ENCODE results near the gene C8B. TPM values are rescaled to one million over a fixed set of nuclear protein-coding genes. Genes with fewer than 3 reads are reported as not detected.

C8B gene
- total and polyA plus RNA-seq, 2 of the 13 experiments (the other 11 are each of a cell fraction or from before 2014, with no cell fraction given): 8.4 to 11.3 TPM

DNA sequence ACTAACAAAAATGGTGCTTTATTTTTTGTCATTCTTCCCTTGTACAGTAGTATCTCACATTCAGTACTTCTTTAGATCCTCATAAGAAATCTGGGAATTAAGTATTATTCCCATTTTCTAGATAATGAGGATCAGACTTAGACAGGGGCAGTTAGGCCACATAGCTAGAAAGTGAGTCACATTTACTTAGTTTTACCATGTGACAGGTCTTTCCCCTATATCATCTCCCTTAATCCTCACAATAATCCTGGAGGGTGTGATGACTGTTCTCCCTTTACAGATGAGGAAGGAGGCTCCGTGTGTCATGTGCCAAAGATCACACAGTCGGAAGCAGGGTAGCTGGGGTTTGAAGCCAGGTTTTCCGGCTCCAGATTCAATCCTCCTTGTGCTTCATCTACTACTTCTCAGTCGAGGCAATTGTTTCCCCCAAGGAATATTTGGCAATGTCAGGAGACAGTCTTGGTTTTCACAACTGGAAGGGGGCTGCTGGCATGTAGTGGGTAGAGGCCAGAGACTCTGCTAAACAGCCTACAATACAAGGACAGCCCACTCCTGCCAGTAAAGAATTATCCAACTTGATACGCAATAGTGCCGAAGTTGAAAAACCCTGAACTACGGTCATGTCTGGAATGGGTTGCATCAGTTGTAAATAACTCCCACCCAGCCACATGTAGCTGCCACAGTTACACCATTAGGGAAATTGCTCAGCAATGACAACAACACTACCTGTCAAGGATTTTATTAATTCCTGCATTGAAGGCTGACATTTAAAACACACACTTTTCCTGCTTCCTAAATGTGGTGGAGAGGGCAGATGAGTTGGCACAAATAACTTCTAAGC lies 54.5 kb downstream of the C8B start (continued):
- TF ChIP-seq MAZ (IDR thresholded peaks at IDR 0.05; ENCODE audit: borderline replicate concordance, low read depth, low read length) (no peak), MAZ (CRISPR knock-in tag; IDR thresholded peaks at IDR 0.05; ENCODE audit: low read depth) (0 out of 2 replicates have a peak, but pooled peaks have one; percentile 37), BCL6 (CRISPR knock-in tag; IDR thresholded peaks at IDR 0.05) (peak; percentile 97), CREB1 (IDR thresholded peaks at IDR 0.05) (no peak), CREB1 (CRISPR knock-in tag; IDR thresholded peaks at IDR 0.05) (0 out of 2 replicates have a peak, but pooled peaks have one; percentile 21), FOSL2 (CRISPR knock-in tag; IDR thresholded peaks at IDR 0.05) (peak; percentile 65; the same call in 1 of the 2 replicates), TBL1XR1 (IDR thresholded peaks at IDR 0.05; ENCODE audit: borderline replicate concordance, low read length, partially characterized antibody) (peak; percentile 96), SP5 (CRISPR knock-in tag; IDR thresholded peaks at IDR 0.05; ENCODE audit: borderline replicate concordance, low read depth) (0 out of 2 replicates have a peak, but pooled peaks have one; percentile 17), IRX3 (CRISPR knock-in tag; IDR thresholded peaks at IDR 0.05; ENCODE audit: borderline replicate concordance, low read depth) (no peak), ELF4 (CRISPR knock-in tag; IDR thresholded peaks at IDR 0.05; ENCODE audit: borderline replicate concordance) (no peak), GATAD1 (CRISPR knock-in tag; IDR thresholded peaks at IDR 0.05) (no peak), HMG20A (CRISPR knock-in tag; IDR thresholded peaks at IDR 0.05; ENCODE audit: borderline replicate concordance) (peak; percentile 57; the same call in 1 of the 2 replicates), RXRA (CRISPR knock-in tag; IDR thresholded peaks at IDR 0.05) (peak; percentile 50; the same call in 1 of the 2 replicates), NCOR1 (IDR thresholded peaks at IDR 0.05; ENCODE audit: borderline replicate concordance, low read length) (peak; percentile 82; the same call in 1 of the 2 replicates), ZNF670 (CRISPR knock-in tag; IDR thresholded peaks at IDR 0.05; ENCODE audit: borderline replicate concordance) (no peak), ZNF331 (CRISPR knock-in tag; IDR thresholded peaks at IDR 0.05) (peak; percentile 54; the same call in 1 of the 2 replicates), ERF (CRISPR knock-in tag; IDR thresholded peaks at IDR 0.05) (0 out of 2 replicates have a peak, but pooled peaks have one; percentile 20), SOX5 (CRISPR knock-in tag; IDR thresholded peaks at IDR 0.05; ENCODE audit: borderline replicate concordance) (peak; percentile 70; the same call in 1 of the 2 replicates)
- TF ChIP-seq, protein P1, sequence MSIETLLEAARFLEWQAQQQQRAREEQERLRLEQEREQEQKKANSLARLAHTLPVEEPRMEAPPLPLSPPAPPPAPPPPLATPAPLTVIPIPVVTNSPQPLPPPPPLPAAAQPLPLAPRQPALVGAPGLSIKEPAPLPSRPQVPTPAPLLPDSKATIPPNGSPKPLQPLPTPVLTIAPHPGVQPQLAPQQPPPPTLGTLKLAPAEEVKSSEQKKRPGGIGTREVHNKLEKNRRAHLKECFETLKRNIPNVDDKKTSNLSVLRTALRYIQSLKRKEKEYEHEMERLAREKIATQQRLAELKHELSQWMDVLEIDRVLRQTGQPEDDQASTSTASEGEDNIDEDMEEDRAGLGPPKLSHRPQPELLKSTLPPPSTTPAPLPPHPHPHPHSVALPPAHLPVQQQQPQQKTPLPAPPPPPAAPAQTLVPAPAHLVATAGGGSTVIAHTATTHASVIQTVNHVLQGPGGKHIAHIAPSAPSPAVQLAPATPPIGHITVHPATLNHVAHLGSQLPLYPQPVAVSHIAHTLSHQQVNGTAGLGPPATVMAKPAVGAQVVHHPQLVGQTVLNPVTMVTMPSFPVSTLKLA (IDR thresholded peaks at IDR 0.05): peak; percentile 63
- TF ChIP-seq, protein P2, sequence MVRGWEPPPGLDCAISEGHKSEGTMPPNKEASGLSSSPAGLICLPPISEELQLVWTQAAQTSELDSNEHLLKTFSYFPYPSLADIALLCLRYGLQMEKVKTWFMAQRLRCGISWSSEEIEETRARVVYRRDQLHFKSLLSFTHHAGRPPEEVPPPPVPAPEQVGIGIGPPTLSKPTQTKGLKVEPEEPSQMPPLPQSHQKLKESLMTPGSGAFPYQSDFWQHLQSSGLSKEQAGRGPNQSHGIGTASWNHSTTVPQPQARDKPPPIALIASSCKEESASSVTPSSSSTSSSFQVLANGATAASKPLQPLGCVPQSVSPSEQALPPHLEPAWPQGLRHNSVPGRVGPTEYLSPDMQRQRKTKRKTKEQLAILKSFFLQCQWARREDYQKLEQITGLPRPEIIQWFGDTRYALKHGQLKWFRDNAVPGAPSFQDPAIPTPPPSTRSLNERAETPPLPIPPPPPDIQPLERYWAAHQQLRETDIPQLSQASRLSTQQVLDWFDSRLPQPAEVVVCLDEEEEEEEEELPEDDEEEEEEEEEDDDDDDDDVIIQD (CRISPR knock-in tag; IDR thresholded peaks at IDR 0.05; ENCODE audit: low read depth): peak; percentile 24; the same call in 1 of the 2 replicates
- TF ChIP-seq, protein P3, sequence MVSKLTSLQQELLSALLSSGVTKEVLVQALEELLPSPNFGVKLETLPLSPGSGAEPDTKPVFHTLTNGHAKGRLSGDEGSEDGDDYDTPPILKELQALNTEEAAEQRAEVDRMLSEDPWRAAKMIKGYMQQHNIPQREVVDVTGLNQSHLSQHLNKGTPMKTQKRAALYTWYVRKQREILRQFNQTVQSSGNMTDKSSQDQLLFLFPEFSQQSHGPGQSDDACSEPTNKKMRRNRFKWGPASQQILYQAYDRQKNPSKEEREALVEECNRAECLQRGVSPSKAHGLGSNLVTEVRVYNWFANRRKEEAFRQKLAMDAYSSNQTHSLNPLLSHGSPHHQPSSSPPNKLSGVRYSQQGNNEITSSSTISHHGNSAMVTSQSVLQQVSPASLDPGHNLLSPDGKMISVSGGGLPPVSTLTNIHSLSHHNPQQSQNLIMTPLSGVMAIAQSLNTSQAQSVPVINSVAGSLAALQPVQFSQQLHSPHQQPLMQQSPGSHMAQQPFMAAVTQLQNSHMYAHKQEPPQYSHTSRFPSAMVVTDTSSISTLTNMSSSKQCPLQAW (CRISPR knock-in tag; IDR thresholded peaks at IDR 0.05): peak; percentile 74
- TF ChIP-seq, protein P4, sequence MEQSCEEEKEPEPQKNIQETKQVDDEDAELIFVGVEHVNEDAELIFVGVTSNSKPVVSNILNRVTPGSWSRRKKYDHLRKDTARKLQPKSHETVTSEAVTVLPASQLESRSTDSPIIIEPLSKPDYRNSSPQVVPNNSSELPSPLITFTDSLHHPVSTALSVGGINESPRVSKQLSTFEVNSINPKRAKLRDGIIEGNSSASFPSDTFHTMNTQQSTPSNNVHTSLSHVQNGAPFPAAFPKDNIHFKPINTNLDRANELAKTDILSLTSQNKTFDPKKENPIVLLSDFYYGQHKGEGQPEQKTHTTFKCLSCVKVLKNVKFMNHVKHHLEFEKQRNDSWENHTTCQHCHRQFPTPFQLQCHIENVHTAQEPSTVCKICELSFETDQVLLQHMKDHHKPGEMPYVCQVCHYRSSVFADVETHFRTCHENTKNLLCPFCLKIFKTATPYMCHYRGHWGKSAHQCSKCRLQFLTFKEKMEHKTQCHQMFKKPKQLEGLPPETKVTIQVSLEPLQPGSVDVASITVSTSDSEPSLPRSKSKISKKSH (CRISPR knock-in tag; IDR thresholded peaks at IDR 0.05; ENCODE audit: borderline replicate concordance): no peak

Measured in HepG2 (cell line).